ENCODE measurements around the gene ELP4.

Gene ELP4

GRCh38 chr11:31794548-31794947, 285.0 kb downstream of the ELP4 start:
- H3K4me1 ChIP-seq (ENCODE audit: control insufficient read depth, insufficient read depth, low read length): no peaks in the 10 kb centered on the region
- no peak overlapping the region for H3K27ac ChIP-seq (ENCODE audit: extremely low read depth, low read depth, low read length)
- H3K9me3 ChIP-seq (ENCODE audit: control insufficient read depth, insufficient read depth, low read depth, low read length): no peaks in the 10 kb centered on the region
- POLR2A ChIA-PET: no interaction called here
- TF ChIP-seq REPIN1 (tag by site-specific recombination; IDR thresholded peaks at IDR 0.05; ENCODE audit: low read depth) (no peak), ZNF266 (tag by site-specific recombination; IDR thresholded peaks at IDR 0.05; ENCODE audit: low read depth) (no peak), ZNF221 (tag by site-specific recombination; IDR thresholded peaks at IDR 0.05; ENCODE audit: borderline replicate concordance) (no peak), ZNF184 (tag by site-specific recombination; IDR thresholded peaks at IDR 0.05) (no peak), ZIC2 (tag by site-specific recombination; IDR thresholded peaks at IDR 0.05) (no peak), PRDM10 (tag by site-specific recombination; IDR thresholded peaks at IDR 0.05) (no peak)
- TF ChIP-seq, protein P1, sequence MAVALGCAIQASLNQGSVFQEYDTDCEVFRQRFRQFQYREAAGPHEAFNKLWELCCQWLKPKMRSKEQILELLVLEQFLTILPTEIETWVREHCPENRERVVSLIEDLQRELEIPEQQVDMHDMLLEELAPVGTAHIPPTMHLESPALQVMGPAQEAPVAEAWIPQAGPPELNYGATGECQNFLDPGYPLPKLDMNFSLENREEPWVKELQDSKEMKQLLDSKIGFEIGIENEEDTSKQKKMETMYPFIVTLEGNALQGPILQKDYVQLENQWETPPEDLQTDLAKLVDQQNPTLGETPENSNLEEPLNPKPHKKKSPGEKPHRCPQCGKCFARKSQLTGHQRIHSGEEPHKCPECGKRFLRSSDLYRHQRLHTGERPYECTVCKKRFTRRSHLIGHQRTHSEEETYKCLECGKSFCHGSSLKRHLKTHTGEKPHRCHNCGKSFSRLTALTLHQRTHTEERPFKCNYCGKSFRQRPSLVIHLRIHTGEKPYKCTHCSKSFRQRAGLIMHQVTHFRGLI (tag by site-specific recombination; IDR thresholded peaks at IDR 0.05): no peak
- TF ChIP-seq, protein P2, sequence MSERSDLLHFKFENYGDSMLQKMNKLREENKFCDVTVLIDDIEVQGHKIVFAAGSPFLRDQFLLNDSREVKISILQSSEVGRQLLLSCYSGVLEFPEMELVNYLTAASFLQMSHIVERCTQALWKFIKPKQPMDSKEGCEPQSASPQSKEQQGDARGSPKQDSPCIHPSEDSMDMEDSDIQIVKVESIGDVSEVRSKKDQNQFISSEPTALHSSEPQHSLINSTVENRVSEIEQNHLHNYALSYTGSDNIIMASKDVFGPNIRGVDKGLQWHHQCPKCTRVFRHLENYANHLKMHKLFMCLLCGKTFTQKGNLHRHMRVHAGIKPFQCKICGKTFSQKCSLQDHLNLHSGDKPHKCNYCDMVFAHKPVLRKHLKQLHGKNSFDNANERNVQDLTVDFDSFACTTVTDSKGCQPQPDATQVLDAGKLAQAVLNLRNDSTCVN (tag by site-specific recombination; optimal IDR thresholded peaks at IDR 0.05): no peak
- H3K4me3 ChIP-seq (ENCODE audit: low read depth, low read length): no peak overlapping the region
- H3K36me3 ChIP-seq (ENCODE audit: control insufficient read depth in 2 of 2, insufficient read depth in 1 of 2, low read length in 2 of 2): peaks cover 13 to 87% of the 10 kb centered on the region in 2 experiments
- CTCF ChIA-PET: no interaction called here

DNA sequence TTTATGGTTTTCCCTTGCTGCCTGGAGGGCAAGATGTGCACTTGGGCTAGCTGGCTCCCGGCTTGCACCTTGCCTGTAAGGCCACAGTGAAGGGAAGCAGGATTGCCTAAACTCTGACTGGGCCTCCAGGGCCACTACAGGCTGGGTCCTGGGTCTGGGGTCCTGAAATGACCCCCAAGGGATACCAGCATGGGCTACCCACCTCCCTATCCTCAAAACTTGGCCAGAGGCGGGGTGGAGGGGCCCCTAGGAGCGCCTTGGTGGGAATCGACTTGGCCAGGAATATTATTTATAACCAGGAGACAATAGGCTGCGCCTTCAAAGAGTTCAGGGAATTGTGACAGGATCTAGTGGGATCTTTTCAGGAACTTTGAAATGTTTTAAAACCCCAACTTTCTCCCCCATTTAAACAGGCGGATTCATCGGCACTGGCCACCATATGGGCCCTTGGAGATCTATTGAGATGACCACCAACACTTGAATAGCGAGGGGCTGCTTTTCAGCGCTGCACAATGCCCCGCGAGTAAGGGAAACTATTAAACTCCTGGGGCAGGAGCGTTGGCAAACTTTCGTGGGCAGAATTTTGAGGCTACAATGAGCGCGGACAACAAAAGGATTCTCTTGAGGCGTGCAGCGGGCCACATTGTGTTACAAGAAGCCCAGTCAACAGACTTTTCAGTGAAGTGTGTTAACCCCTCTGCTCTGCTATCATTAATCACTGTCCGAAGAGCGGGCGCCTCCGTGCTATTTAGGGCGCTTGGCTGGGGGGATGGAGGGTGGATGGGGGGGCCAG, 286.3 kb downstream of the ELP4 start:
- TF ChIP-seq EGR2 (tag by site-specific recombination; IDR thresholded peaks at IDR 0.05; ENCODE audit: low read depth): no peak
- TF ChIP-seq ZNF544 (tag by site-specific recombination; IDR thresholded peaks at IDR 0.05): no peak
- TF ChIP-seq, protein P3, sequence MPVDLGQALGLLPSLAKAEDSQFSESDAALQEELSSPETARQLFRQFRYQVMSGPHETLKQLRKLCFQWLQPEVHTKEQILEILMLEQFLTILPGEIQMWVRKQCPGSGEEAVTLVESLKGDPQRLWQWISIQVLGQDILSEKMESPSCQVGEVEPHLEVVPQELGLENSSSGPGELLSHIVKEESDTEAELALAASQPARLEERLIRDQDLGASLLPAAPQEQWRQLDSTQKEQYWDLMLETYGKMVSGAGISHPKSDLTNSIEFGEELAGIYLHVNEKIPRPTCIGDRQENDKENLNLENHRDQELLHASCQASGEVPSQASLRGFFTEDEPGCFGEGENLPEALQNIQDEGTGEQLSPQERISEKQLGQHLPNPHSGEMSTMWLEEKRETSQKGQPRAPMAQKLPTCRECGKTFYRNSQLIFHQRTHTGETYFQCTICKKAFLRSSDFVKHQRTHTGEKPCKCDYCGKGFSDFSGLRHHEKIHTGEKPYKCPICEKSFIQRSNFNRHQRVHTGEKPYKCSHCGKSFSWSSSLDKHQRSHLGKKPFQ (tag by site-specific recombination; IDR thresholded peaks at IDR 0.05): no peak
- TF ChIP-seq GLI4 (tag by site-specific recombination; IDR thresholded peaks at IDR 0.05): no peak
- no peak for TF ChIP-seq ZNF335 (tag by site-specific recombination; conservative IDR thresholded peaks at IDR 0.05)
- CTCF ChIA-PET: interaction anchor here (0.5 kb wide), 1 partner anchor 90 kb away, joined by 3 read pairs; no protein-coding TSS in a partner anchor
- Histone ChIP-seq H3K27ac (ENCODE audit: extremely low read depth, low read depth, low read length) (no peak overlapping the region), H3K36me3 (ENCODE audit: control insufficient read depth in 2 of 2, insufficient read depth in 1 of 2, low read length in 2 of 2) (peaks cover 5 to 87% of the 10 kb centered on the region in 2 experiments), H3K9me3 (ENCODE audit: control insufficient read depth, insufficient read depth, low read depth, low read length) (no peaks in the 10 kb centered on the region), H3K4me1 (ENCODE audit: control insufficient read depth, insufficient read depth, low read length) (no peaks in the 10 kb centered on the region), H3K4me3 (ENCODE audit: low read depth, low read length) (no peak overlapping the region)
- POLR2A ChIA-PET: no interaction called here

All from HEK293 (cell line).